Stimulated activated CD8-positive, alpha-beta memory T cell treated with anti-CD3 and anti-CD28 coated beads, Interleukin-12 subunit alpha, Interleukin-12 subunit beta, amount 100 ng/mL, for 1 hour (primary cell): ENCODE results near the gene TP63.
"Not testable (repeated sequence)": the region's sequence is repeated elsewhere in the genome, so short reads cannot be mapped to it uniquely, and the experiment has no call there.

ENCODE experiments used
- DNase-seq: peaks from one replicate; pipeline ENCODE4 v3.0.0-alpha.2; 2020; ENCODE audit warnings: low read depth

The TP63 gene

GRCh38 chr3:189631373-189631408 lies at the start of gene TP63:
Gene TP63, plus strand, starts transcription at chr3:189631389. Its CDS starts 127 bp downstream, at chr3:189631516.
- no peak for DNase-seq

- no peak for DNase-seq
Observed at GRCh38 chr3:189582179-189582578, 49.0 kb upstream of the TP63 start.

GRCh38 chr3:189584645-189585044 lies 46.5 kb upstream of the TP63 start:
- DNase-seq = no peak

GRCh38 chr3:189586941-189587663 lies 44.1 kb upstream of the TP63 start:
- DNase-seq = no peak

GRCh38 chr3:189587664-189588040 lies 43.5 kb upstream of the TP63 start:
- no peak for DNase-seq

- no peak for DNase-seq
Observed at GRCh38 chr3:189588070-189588469, 43.1 kb upstream of the TP63 start.

GRCh38 chr3:189588475-189589178 lies 42.6 kb upstream of the TP63 start:
- no peak for DNase-seq

GRCh38 chr3:189589179-189589569 lies 42.0 kb upstream of the TP63 start:
- no peak for DNase-seq

- no peak for DNase-seq
Observed at GRCh38 chr3:189590223-189590622, 41.0 kb upstream of the TP63 start.

GRCh38 chr3:189593581-189593980 lies 37.6 kb upstream of the TP63 start:
- DNase-seq = no peak

- DNase-seq = not testable (repeated sequence)
Observed at GRCh38 chr3:189596078-189596979, 34.9 kb upstream of the TP63 start.

- DNase-seq = no peak
Observed at GRCh38 chr3:189597918-189598317, 33.3 kb upstream of the TP63 start.

GRCh38 chr3:189598530-189599225 lies 32.5 kb upstream of the TP63 start:
- no peak for DNase-seq

GRCh38 chr3:189602471-189602870 lies 28.7 kb upstream of the TP63 start:
- DNase-seq = no peak

GRCh38 chr3:189605717-189606116 lies 25.5 kb upstream of the TP63 start:
- DNase-seq = no peak

- DNase-seq = no peak
Observed at GRCh38 chr3:189606774-189607173, 24.4 kb upstream of the TP63 start.

- not testable (repeated sequence) for DNase-seq
Observed at GRCh38 chr3:189612641-189613040, 18.5 kb upstream of the TP63 start.

- DNase-seq = no peak
Observed at GRCh38 chr3:189613122-189613521, 18.1 kb upstream of the TP63 start.

GRCh38 chr3:189621948-189622603 lies 9.1 kb upstream of the TP63 start:
- DNase-seq = no peak

GRCh38 chr3:189622629-189623028 lies 8.6 kb upstream of the TP63 start:
- no peak for DNase-seq

- no peak for DNase-seq
Observed at GRCh38 chr3:189624130-189624529, 7.1 kb upstream of the TP63 start.

- DNase-seq = no peak
Observed at GRCh38 chr3:189625071-189625470, 6.1 kb upstream of the TP63 start.
